NCI-H2227 (cell line): ENCODE results near the gene DHRS3.
"Not testable (repeated sequence)": the region's sequence is repeated elsewhere in the genome, so short reads cannot be mapped to it uniquely, and the experiment has no call there.

Source experiments
- DNase-seq: peaks from one replicate; lab custom pipeline; 2025; ENCODE audit not compliant: unreplicated experiment; lab: John Stamatoyannopoulos, UW

The DHRS3 gene

DNA sequence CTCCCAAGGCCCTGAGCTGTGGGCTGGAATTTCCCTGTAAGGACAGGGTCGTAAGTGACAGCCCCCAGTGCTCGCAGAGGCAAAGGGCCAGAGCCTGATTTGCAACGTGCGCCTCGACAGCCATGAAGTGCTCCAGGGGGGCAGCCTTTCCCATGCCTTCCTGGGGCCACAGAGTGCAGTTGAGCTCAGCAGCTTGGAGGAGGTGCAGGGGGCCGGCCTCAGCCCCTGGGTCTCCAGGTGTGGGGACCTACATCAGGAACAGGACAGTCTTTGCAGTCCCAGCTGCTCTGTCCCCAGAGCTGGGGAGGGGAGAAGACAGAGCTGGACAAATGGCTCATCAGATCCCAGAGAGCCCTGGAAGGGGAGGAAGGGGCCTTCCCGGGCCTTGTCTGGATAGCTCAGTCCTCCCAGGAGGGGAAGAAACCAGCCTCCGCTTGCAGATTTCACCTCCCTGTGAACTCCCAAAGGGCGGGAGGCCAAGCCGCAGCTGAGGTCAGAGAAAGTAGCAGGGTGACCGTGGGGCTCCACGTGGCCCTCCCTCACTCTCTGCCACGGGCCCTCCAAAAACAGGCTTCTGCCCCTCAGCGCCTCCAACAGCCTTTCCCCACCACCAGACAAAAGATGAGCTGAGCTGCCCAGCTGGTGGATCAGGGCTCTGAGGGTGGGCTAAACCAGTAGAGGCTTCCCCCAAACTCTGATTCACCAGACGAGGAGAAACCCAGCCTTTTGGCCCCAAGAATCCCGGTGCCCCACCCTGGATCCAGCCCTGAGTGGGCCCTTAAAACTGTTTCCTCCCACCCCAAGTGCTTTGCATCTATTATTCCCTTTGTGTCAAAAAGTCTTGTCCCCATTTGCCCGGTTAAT lies 76.5 kb downstream of the DHRS3 start:
- no peak for DNase-seq

DNA sequence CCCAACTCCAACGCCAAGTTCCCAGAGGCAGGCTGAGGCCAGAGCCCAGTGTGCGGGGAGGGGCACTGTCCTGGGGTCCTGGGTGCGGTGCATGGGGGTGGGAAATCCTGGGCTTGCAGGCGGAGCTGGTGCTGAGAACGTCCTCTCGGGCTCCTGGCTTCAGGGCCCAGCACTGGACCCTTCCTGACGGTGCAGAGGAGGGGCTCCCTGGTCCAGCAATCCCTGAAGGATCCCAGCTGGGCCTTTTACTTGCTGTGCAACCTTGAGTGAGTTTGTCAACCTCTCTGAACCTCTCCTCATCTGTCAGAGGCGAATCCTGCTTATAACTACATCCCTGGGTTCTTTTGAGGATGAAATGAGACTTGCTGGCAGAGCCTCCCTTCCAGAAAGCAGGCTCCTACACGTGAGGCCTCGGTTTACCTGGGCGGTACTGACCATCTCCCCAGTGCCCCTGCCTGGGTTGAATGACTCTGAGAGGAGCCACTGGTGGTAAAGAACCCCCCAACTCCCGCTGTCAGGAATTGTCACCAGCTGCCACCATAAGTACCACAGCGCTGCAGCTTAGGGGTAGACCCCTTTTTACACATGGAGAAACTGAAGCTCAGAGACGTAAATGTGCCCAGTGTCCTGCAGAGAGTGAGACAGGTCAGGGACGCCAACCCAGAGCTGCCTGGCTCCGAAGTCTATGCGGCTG lies 77.3 kb downstream of the DHRS3 start:
- DNase-seq: no peak

DNA sequence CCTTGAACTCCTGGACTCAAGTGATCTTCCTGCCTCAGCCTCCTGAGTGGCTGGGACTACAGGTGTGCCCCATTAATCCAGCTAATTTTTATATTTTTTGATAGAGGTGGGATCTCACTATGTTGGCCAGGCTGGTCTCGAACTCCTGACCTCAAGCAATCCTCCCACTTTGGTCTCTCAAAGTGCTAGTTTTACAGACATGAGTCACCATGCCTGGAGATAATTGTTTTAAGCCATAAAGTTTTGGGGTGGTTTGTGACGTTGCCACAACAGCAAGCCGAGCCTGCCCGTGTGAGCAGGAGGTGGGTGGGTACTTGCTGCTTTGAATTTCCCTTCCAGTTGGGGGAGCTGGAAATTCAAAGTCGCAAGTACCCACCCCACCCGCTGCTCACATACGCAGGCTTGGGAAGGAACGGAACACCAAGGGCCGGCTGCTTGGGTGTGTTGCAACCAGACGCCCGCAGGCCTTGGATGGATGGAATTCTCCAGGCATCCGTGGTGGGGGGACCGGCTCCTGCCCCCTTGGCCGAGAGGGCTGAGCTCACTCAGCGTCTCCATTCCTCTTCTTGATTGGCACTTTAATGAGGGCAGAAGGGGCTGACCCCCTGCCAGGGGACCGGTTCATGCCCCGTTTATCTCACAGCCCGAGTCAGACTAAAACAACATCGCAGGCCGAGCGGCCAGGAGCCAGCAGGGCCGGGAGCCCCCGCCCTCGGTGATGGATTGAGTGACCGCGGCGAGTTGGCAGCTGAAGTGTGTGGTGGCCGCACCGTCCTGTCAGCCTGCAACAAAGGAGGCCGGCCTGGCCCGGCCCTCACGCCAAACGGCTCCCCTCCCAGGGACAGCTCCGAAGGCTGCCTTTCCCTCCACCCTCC lies 78.1 kb downstream of the DHRS3 start:
- DNase-seq: no peak

DNA sequence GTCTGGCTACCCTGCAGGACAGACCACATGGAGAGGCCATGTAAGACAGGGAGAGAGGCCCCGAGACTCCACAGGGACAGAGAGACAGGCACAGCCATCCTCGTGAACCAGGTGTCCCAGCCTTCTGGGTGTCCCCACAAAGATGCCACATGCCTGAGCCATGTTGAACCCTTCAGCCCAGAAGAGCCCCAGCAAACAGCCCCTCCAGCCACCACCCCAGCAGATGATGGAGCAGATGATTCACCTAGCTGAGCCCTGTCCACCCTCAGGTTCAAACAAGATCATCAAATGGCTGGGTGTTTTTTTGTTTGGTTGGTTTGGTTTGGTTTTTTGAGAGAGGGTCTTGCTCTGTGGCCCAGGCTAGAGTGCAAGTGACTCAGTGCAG lies 78.7 kb downstream of the DHRS3 start:
- DNase-seq: no peak

DNA sequence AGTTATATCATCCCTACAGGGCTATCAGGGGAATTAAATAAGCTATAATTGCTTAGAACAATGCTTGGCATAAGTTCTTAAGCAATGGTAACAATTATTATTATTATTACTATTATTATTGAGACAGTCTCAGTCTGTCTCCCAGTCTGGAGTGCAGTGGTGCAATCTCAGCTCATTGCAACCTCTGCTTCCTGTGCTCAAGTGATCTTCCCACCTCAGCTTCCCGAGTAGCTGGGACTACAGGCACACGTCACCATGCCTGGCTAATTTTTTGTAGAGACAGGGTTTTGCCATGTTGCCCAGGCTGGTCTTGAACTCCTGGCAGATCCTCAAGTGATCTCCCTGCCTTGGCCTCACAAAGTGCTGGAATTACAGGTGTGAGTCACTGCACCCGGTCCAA lies 79.5 kb downstream of the DHRS3 start:
- DNase-seq: not testable (repeated sequence)

DNA sequence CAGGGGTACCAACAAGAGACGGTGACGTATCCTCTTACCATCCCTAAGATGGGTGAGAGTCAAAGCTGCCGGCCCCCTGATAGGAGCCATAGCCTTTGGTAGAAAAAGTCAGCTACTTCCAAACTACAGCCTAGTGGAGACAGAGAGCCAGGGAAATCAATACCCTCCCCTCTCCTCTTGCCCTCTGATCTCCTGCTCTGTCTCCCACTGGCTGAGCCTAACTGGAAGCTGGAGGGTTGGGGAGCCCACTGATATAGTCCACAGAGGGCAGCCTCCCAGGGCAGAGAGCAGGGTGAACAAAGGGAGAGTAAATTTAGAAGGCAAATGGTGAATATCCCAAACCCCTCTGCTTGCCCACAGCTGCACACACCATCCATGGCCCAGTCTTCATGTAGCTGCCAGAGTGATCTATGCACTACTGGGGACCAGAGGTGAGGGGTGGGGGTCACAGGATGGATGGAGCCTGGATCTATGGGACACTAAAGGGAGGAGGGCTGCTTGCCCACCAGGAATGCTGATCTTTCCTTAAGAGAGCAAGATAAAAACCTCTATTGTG lies 80.0 kb downstream of the DHRS3 start:
- no peak for DNase-seq

DNA sequence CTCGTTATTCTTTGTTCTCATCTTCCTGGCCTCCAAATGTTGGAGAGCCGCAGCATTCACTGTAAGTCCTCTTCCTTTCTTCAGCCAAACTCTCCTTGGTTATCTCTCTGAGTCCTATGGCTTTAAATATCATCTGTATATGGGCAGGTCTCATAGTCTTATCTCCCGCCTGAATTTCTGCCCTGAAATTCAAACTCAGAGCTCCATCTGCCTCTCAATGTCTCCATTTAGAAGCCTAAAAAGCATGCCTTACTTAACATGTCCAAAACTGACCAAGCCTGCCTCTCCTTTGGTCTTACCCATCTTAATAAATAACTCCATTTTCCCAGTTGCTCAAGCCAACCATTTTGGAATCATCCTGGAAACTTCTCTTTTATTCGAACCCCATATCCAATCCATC lies 80.7 kb downstream of the DHRS3 start:
- no peak for DNase-seq

DNA sequence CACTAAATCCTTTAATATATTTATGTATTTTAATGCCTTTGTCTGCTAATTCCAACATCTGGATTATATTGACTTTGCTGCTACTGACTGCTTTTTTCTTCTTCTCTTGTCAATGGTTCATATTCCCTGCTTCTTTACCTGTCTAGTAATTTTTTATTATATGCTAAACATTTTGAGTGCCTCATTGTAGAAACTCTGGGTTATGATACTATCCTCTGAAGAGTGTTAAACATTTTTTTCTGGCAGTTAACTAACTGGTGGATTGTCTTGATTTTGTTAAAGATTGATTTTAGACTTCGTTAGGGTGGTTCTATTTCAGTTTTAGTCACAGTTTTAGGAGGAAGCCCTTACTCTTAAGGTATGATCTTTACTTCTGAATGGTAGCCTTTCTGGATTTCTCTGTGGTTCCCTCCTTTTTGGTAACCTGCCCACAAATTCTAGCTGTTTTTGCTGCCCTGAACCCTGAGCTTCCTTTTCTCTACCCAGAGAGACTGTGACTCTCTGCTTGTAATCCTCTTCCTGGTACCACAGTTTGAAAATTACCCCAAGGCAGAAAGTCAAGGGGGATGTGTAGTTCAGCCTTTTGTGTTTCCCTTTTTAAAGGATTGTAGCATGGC lies 81.9 kb downstream of the DHRS3 start:
- no peak for DNase-seq

DNA sequence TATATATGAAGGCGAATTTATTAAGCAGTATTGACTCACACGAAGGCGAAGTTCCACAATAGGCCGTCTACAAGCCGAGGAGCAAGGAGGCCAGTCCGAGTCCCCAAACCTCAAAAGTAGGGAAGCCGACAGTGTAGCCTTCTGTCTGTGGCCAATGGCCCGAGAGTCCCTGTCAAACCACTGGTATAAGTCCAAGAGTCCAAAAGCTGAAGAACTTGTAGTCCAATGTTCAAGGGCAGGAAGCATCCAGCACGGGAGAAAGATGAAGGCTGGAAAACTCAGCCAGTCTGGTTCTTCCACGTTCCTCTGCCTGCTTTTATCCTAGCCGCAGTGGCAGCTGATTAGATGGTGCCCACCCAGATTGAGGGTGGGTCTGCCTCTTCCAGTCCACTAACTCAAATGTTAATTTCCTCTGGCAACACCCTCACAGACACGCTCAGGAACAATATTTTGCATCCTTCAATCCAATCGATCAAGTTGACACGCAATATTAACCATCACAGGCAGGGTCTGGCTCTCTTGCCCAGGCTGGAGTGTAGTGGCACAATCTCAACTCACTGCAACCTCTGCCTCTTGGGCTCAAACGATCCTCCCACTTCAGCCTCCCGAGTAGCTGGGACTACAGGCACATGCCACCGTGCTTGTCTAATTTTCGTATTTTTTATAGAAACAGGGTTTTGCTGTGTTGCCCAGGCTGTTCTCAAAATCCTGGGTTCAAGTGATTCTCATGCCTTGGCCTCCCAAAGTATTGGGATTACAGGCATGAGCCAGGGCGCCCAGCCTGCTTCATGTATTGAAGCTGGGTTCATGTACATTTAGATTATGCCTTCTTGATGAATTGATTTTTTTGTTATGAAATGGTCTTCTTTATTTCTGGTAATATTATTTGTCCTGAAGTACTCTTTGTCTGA lies 85.3 kb downstream of the DHRS3 start:
- DNase-seq: no peak

DNA sequence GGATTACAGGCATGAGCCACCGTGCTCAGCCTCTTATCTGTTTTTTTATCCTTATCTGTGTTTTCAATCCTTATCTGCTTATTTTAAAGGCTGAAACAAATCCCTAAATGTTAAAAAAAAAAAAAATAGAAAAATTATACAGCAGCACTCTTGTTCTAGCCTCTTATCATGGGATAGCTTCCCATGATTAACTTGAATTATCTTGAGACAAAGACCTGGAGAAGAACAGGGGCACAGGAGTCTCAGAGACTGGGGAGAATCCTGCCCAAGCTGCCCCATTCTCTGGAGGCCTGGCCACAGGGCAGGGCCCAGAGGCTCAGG lies 86.9 kb downstream of the DHRS3 start:
- no peak for DNase-seq

DNA sequence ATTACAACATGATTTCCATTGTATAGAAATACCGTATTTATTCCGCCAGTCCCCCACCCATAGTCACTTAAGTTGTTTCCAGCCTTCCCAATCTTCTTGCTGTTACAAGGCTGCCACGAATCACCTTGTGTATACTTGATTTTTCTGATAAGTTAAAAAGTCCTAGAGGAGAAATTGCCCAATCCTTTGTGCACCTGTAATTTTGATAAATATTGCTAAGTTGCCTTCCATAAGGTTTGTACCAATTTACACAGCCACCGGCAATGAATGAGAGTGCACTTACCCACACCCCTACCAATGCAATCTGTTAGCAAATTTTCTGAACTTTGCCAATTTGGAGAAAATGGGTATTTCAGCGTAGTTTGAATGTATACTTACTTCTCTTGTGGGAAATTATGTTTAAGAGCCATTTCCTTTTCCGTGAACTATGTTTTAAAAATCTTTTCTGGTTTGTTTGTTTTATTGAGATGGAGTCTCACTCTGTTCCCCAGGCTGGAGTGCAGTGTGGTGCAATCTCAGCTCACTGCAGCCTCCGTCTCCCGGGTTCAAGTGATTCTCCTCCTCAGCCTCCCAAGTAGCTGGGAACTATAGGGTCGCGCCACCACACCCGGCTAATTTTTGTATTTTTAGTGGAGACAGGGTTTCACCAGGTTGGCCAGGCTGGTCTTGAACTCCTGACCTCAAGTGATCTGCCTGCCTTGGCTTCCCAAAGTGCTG lies 87.4 kb downstream of the DHRS3 start:
- DNase-seq: no peak

DNA sequence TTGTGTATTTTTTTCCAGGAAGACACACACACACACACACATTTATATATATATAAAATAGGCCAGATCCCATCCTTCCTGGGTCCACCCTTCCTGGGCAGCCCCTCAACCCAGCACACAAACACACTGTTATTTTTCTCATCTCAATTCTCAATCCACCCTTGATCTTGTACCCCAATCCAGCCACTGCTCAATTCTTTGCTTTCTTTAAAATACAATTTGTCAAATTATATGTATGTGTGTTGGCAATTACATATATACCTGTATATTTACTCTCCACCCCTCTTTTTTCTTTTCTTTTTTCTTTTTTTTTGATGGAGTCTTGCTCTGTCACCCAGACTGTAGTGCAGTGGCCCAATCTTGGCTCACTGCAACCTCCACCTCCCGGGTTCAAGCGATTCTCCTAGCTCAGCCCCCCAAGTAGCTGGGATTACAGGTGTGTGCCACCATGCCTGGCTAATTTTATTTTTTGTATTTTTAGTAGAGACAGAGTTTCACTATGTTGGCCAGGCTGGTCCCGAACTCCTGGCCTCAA lies 88.3 kb downstream of the DHRS3 start:
- DNase-seq: no peak

DNA sequence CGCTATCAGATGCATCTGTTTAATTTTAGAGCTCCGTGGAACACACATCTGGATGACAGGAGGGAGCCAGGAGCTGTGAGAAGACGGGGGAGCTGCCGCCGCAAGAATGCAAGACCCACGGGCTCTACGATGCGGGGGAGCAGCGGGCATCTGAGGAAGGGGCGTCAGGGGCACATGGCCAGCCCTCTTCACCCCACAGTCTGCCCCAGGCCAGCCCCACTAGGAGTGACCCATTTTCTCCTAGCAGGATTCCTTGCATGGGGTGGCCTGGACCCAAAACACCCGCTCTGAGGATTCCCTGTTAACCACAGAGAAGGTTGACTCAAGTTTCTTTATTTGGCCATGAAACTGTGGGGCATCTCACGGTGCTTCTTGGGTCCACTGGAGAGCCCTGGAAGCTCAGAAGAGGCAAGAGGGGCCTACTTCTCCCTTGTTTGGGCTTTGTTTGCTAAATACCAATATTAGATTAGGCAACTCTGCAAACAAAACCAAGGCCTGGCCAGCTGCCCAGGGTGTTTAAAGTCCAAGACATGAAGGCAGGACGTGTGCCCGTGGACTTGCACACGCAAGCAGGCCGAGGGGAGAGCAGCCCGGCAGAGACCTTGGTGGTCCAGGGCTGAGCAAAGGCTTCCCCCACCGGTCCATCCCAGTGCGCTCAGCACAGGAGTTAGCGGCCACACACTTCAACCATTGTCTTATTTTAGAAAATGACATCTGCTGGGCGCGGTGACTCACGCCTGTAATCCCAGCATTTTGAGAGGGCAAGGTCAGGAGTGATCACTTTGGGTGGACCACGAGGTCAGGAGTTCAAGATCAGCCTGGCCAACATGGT lies 89.8 kb downstream of the DHRS3 start:
- DNase-seq: no peak

DNA sequence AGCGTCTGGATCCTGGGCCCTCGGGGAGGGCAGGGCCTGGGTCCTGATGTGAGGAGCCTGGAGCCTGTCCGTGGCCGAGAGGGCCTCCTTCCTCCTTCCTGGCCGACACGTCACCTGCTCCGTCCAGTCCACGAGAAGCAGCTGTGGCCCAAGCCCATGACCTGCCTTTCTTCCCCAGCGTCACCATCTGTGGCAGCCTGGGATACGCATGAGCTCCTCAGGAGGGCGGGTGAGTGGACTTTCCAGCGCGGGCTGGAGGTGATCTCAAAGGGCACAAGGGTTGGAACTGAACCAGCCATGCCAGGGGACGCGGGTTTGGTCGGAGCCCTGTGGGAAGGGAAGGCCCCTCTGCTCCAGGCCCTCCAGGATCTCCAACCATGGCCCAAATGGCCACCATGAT lies 90.4 kb downstream of the DHRS3 start:
- no peak for DNase-seq

DNA sequence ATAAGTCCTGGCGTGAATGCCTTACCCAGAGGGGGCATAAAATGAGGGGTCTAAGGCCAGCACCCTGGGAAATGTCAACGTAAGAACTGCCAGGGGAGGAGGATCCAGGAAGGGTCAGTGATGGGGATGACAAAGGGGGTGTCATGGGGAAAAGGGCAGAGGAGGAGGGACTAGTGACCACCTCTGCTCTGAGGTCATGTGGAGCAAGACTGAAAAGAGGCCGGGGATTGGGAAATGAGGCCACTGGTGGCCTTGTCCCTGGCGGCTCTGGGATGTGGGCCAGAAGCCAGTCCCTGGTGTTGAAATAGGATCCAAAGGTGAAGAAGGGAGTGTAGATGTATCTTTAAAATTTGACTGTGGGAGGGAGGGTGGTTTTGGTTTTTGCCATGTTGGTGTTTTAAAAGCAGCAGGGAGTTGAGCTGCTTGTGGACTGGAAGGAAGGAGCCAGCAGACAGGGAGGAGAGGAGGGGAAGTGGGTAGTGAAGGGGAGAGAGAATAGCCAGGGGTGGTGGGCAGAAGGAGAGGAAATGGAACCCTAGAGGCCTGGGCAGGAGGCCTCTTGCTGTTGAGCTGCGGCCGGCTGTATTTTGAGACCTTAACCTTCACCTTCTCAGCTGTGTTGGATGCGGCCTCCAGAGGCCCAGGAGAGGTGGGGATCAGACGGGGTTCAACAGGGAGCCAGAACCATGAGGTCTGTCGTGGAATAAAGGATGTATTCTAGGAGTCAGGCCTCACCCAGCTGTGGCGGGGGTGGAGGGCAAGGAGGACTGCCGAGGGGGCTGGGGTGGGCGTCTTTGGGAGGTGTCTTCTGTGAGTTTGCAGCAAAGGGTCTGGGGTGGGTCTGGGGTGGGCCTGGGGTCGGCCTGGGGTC lies 92.5 kb downstream of the DHRS3 start:
- DNase-seq: no peak

DNA sequence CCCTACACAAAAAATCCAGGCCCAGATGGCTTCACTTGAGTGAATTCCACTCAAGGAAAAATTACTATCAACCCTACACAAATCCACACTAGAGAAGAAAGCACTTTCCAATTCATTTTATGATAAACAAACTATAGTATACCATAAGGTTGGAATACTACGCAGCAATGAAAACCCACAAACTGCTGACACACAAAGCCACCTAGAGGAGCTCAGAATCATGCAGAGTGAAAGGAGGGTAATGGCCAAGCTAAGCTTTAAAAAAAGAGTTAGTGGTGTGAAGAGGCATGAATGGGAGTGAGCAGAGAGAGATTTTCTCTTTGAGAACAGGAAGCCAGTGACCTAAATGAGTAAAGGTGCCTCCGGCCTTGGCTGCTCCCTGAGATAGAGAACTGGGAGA lies 93.7 kb downstream of the DHRS3 start:
- no peak for DNase-seq

DNA sequence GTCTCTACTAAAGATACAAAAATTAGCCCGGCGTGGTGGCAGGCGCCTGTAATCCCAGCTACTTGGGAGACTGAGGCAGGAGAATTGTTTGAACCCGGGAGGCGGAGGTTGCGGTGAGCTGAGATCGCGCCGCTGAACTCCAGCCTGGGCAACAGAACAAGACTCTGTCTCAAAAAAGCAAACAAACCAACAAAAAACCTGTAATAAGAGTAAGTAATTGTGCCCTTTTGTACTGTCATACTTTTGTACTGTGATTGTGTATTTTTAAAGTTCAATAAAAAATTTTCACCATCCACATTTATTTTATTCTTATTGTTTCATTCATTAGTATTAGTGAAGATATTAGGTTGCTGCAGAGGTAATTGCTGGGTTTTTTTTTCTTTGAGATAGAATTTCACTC lies 95.2 kb downstream of the DHRS3 start:
- DNase-seq: not testable (repeated sequence)
